ENCODE data around the gene DNAH8.
"Not testable (repeated sequence)": the region's sequence is repeated elsewhere in the genome, so short reads cannot be mapped to it uniquely, and the experiment has no call there.

Gene DNAH8, protein sequence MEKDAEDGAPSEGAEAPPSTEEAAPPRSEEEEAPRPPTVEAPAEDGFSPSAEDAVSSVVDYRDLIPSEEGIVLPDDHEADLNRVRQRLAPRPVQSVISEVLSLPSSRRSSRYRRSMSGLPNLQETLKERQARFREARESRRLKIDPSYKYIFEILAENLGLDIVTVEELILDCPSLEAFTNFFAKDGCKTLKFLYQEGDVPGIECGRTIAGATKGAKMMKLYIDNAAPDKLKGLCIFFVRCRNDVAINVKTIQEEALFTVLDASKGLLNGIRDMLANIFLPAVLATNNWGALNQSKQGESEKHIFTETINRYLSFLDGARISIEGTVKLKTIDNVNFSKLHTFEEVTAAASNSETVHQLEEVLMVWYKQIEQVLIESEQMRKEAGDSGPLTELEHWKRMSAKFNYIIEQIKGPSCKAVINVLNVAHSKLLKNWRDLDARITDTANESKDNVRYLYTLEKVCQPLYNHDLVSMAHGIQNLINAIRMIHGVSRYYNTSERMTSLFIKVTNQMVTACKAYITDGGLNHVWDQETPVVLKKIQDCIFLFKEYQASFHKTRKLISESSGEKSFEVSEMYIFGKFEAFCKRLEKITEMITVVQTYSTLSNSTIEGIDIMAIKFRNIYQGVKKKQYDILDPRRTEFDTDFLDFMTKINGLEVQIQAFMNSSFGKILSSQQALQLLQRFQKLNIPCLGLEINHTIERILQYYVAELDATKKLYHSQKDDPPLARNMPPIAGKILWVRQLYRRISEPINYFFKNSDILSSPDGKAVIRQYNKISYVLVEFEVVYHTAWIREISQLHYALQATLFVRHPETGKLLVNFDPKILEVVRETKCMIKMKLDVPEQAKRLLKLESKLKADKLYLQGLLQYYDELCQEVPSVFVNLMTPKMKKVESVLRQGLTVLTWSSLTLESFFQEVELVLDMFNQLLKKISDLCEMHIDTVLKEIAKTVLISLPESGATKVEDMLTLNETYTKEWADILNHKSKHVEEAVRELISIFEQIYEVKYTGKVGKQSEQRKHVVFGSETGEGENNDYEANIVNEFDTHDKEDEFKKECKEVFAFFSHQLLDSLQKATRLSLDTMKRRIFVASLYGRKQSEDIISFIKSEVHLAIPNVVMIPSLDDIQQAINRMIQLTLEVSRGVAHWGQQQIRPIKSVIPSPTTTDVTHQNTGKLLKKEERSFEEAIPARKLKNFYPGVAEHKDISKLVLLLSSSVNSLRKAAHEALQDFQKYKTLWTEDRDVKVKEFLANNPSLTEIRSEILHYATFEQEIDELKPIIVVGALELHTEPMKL (N-terminal part only)

DNA sequence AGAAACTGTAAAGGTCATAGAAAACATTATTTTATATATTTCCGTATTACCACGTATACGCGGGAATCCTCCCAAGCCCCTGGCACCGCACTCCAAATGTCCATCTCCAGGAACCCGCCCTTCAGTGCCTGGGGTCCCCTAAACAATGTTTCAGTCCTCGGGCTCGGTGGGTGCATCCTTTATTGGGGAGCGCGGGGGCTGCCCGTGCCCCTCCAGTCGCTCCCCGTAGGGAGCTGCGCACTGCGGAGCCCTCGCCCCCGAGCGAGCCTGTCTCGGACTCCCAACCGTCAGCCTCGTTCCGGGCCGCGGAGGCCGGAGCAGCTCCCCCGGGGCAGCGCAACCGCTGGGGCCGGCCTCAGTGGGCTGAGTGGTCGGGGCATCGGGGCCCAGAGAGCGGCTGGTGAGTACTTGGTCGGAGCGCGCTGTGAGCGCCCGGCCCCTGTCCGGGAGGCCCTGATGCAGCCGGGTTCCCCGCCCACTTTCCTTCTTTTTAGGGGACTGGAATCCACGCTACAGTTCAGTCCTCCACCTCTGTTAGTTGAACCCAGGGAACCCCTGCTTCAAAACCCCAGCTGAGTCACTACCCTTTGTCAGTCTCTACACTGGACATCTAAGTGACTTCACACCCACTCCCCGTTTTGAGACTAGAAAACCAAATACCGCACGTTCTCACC lies at the start of gene DNAH8:
Gene DNAH8, plus strand, starts transcription at position 296 of the 674 bp plus-strand sequence. CDS start 7,499 bp downstream, outside the sequence.
- no peak for DNase-seq

DNA sequence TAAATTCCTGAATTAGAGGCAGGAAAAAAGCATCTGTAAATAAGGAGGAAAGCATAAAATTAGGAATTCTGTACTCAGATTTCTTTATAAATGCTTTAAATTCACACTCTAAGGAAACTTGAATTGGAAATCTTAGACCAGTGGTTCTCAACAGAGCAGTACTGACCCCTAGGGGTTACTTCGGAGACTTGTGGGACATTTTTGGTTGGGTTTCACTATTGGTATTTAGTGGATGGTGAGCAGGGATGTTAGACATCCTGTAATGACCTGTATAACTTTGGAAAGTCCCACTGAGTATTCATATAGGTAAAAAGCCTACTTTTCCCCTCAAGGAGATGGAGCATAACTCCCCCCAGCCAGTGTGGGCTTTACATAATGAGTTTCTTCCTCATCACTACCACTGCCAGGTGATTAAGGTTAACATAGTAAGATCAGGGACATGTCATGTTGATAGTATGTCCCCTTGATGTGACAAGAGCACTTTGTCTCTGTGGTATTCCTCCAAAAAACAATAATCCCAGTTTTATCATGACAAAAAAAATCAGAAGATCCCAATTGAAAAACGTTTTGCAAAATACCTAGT lies 43.1 kb upstream of the DNAH8 start:
- DNase-seq, result peak; percentile 59

DNA sequence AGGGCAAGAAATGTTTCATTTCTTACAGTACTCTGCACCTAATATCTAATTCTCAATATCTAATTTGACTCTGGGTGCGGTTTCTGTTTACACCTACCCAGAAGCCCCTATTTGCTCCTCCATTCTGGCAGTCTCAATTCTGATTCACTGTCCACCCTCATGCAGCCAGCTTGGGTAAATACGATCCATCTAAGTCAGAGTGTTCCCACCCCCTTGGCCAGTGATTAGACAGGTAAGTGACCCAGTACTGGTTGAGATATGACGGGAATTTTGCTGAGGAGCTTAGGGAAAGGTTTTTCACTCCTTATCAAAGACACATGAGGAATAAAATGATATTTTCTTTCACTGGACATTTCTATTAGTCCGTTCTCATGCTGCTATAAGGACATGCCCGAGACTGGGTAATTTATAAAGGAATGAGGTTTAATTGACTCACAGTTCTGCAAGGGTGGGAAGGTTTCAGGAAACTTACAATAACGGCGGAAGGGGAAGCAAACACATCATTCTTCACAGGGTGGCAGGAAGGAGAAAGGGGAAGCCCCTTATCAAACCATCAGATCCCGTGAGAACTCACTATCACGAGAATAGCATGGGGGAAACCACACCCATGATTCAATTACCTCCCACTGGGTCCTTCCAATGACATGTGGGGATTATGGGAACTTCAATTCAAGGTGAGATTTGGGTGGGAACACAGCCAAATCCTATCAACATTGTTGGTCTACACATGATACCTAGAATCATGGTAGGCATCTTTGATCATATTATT lies 41.5 kb upstream of the DNAH8 start:
- DNase-seq, result no peak

DNA sequence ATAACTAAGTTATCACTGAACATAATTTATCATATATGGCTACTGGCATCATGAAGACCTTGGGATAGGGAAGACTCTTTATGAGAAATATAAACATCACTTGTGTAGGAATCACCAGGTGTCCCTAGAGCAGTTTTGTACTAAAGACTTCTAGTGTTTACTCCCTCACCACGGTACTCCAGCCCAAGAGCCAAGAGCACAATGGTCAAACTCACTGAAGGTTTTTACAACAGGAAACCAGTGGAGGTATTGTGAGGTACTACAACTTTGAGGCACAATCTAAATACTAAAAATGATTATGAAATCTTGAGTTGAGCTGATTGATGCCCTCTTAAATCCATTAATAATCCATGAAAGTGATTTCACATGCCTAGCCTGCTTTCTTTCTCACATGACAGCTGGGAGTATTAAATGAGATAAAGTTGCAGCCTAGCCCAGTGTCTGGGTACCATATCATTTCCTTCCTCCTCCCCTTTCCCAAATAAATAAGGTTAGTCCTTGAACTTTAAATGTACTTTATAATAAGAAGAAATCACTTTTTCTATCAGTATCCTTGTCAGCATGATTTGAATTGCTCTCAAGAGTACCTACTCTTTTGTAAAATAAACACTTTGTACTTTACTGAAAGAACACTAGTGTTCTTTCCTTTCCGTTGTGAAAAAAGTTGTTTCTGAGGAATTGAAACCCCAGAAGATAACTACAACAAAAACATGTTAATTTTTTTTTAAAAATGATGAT lies 38.7 kb upstream of the DNAH8 start:
- DNase-seq, result no peak

DNA sequence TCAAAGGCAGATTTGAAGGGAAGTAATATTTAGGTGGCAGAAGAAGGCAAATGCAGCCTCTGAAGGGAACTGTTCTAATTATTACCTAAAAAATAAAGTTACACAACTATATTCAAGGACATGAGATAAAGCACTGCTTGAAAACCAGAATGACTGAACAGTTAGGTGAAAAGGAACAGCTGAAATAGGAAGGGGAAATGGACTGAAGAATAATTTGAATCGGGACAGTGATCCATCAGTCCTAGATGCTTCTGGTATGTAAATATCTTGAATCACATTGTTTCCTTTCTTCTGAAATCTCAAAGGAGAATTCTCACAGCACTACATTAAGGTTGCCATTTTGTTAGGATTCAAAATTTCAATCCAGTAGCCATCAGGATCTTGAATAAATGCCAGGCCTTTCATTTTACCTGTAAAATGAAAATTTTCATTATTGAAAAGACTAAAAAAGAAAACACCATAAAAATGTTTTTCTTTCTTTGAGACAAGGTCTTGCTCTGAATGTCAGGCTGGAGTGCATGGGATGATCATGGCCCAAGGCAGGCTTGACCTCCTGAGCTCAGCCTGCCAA lies 38.1 kb upstream of the DNAH8 start:
- DNase-seq, result no peak

DNA sequence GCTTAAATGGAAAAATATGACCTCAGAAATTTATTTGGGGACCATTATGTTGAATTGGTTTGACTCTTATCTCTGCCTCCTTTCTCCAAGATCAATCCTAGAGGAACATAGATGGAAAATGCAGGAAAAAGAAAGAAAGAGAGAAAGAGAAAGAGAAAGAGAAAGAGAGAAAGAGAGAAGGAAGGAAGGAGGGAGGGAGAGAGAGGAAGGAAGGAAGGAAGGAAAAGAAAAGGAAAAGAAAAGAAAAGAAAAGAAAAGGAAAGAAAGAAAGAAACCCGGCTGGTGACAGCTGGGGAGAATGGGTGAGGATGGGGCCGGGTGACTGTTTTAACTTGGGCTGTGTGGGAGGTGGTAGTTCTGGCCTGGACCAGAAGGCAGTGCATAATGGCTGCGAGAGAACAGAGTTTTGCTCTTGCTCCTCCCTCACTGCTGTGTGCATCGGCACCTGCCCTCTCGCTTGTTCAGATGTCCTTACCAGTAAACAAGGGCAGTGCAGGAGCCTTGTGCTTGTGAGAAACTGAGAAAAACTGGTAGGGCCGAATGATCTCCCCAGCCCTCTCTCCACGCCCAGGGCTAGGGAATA lies 36.8 kb upstream of the DNAH8 start:
- no peak for DNase-seq

DNA sequence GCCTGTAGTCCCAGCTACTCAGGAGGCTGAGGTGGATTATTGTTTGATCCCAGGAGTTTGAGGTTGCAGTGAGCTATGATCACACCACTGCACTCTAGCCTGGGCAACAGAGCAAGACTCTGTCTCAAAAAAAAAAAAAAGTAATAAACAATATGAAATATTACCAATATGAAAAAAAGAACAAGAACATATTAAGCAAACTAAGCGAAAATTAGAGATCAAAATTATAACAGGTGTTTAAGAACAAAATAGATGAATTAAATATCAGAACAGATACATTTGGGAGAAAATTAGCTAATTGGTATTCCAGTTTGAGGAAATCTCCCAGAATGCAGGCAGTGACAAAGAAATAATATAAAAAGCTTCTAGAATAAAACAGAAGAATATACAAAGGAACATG lies 35.4 kb upstream of the DNAH8 start:
- DNase-seq, result no peak

DNA sequence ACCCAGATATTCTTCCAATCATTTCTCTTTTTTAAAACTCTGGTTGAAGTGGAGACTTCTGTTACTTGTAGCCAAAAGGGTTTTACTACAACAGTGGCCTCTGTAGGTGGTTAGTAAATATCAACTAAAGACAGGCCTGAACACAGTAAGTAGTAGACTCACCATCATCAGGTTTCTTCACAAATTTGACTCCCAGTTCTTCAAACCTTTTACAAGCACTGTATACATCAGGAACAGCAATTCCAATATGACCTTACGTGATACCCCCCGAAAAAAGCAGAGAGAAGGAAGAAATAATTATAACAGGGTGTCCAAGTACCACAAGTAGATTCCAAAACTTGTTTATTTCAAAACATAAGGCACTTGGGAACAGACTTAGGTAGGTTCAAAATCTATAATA lies 33.3 kb upstream of the DNAH8 start:
- no peak for DNase-seq

DNA sequence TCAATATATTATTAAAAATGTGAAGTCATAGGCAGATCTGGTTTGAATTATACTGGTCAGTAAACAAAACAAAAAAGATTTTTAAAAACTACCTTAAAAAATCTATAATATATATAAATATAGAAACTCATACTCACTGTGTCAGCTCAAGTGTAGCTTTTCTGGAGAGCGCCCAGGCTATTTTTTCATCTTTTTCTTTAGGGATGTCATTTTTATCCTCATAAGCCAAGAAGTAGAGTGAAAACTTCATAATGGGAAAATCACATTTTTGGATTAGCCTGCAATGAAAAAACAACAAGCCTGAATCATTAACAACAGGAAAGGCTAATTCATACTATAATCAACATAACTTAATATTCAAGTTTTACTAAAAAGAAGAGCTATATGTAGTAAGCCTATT lies 30.9 kb upstream of the DNAH8 start:
- no peak for DNase-seq

DNA sequence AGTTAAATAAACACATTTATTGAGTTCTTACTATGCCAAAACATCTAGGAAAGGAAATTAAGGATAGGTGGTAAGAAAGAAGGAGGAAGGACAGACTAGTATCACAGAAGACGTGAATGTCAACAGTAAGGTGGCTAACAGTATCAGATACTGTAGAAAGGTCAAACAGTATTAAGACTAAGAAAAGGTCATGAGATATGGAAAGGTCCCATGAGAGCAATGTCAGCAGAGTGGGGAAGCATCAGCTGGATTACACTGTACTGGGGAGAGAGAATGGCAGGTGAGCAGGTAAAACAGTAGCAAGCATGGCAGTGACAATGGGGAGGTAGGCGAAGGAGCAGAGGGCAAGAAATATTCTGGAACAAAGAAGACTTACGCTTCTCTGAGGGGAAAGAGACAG lies 30.2 kb upstream of the DNAH8 start:
- no peak for DNase-seq

DNA sequence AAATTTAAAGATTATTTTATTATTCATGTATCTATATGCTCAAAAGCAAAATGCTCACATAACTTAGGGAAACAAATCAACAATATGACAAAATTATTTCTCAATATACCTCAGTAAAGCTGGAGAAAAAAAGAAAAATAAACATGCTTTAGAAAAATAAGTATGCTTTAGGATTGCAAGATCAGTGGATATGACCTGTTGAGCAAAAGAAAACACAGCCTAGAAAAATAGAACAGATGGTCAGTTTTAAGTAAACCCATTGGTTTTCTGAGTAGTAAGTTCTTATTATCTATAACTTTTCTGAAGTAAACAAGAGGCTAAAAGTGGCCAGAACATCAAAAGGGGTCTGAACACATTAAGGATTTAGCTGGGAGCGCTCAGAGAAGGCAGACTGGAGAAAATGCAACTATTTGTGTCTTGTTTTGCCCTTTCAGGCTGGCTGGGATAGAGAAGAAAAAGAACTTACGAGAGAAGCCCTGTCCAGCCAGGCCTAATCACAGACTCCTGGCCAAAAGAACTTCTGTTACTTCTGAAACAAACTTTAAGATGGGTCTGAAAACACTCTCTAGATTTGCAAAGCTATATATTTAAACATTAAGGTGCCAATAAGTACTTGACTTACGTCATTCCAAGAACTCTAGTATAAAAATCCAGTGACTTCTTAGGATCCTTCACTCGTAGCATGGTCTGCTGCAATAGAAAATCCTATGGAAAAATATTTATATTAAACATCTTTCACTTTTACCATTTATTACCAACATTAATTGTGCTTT lies 28.7 kb upstream of the DNAH8 start:
- no peak for DNase-seq

DNA sequence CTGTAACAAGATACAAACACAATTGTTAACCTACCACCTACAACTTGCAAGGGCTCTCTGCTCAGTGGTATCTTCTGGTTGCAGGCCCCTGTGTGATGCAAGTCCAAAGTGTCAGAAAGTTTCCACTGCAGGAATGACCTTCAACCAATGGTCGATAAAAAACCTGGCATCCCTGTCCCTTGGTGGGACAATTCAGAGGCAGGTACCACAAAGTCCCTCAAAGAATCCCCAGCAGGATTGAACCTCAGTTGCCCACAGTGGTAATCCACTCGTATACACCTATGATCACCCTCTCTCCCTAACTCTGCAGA lies 28.1 kb upstream of the DNAH8 start:
- no peak for DNase-seq

DNA sequence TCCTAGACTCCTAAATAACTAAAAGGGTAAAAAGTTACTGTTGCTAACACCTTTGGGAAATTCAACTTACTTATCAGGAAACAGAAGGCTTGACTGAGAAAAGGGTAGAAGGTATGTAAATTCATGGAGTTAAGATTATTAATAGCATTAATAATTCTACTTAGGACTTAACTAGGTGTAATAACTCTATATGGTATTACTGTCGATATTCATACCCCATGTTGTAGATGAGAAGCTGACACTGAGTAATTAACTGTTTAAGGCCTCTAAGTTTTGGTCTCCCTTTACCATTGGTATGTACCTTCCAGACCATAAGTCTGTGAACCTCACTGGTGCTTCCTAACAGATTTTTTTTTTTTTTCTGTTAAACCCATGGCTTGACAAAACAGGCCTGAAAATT lies 27.6 kb upstream of the DNAH8 start:
- DNase-seq, result no peak

DNA sequence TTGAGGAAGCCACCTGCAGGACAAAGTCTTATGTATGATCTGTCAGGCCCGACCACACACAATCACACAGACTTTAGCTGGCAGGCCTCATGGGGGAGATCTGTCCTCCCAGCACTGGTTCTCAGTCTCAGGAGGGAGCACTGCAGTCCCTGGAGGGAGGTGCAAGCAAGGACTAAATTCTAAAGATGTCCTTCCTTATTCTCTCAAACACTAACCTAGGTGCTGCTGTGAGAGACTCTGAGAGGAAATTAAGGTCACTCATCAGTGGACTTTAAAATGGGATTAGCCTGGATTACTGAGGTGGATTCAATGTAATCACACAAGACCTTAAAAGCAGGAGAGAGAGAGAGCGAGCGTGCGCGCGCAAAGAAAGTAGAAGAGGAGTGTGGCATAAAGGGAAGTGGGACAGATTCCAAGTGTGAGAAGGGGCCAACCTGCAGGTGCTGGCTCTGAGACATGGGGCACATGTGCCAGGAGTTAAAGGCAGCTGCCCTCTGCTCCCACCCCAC lies 26.5 kb upstream of the DNAH8 start:
- peak; percentile 22 for DNase-seq

DNA sequence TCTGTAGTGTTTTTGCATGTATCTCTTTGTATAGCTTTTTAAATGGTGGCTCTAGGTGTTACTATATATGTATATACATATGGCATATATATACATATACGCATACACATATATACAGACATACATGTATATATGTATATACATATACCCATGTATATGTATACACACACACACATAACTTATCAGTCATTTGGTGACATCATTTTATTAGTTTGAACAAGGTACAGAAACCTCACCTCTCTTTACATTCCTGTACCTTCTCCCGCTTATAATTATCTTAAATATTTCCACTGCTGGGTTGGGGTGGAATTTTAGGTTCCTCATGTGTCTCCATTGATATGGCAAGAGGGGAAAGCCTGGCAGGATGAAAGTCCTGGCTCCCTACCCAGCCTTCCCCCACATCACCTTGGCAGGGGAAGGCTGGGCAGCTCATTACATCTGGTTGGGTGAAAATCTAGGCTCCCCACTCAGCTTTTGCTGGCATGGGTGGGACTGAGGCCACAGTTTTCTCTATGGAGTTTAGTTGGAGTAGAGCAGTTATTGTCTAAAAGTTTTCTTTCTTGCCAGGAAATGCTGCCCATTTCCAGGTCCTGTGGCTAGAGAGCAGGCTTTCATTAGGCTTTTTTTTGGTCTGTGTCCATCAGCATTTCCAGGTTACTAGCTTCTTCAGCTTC lies 19.7 kb upstream of the DNAH8 start:
- no peak for DNase-seq

DNA sequence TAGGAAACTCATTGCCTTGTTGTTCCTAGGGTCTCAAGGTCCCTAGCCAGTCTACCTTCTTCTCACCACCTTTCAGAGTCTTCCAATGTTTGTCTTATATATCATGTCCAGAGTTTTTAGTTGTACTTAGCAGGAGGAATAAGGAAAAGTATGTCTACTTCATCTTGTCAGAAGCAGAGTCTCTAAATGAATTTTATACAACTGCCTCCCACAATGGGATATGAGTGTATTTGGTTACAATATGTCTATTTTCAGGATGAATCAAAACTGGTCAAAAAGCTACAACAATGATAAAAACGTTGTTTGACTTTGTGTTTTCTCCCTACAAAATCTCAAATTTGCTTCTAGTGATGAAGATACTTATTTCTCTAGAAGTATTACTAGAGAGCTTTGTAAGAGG lies 19.2 kb upstream of the DNAH8 start:
- DNase-seq, result no peak

DNA sequence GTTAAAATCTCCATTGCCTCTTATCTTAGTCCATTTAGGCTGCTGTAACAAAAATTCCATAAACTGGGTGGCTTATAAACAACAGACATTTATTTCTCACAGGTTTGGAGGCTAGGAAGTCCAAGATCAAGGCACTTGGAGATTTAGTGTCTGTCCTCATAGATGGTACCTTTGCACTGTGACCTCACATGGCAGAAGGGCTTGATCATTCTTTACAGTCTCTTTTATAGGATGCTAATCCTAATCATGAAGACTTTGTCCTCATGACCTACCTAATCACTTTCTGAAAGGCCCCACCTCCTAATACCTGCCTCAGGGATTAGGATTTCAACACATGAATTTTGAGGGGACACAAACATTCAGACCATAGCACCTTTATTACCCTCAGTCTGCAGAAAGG lies 18.8 kb upstream of the DNAH8 start:
- no peak for DNase-seq

DNA sequence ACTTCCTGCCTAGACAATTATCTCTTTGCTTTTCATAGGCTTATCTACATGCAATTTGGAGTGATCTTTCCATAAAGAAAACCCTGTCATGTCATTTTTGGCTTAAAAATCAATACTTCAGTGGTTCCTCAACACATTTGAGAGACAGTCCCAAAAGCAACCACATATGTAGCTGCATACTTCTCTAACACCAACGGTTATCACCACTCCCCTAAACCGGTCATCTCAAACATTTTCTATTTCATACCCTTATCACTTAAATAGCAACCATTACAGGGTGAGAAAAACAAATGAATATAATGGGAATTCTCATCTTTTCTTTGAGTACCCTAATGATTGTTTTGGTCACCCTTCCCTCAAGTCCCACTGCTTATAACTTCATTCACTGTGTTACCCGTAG lies 17.3 kb upstream of the DNAH8 start:
- no peak for DNase-seq

DNA sequence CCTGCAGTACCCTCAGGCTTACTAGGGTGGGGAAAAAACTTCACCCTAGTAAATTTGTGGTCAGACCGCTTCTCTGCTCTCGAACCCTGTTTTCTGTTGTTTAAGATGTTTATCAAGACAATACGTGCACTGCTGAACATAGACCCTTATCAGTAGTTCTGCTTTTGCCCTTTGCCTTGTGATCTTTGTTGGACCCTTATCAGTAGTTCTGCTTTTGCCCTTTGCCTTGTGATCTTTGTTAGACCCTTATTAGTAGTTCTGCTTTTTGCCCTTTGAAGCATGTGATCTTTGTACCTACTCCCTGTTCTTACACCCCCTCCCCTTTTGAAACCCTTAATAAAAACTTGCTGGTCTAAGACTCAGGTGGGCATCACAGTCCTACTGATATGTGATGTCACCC lies 15.4 kb upstream of the DNAH8 start:
- DNase-seq, result not testable (repeated sequence)
